ENCODE measurements around the gene GPR17. TPM values are rescaled to one million over a fixed set of nuclear protein-coding genes. Genes with fewer than 3 reads are reported as not detected.

The GPR17 gene
- total RNA-seq, 1 donor from 2014 or later = not detected

DNA sequence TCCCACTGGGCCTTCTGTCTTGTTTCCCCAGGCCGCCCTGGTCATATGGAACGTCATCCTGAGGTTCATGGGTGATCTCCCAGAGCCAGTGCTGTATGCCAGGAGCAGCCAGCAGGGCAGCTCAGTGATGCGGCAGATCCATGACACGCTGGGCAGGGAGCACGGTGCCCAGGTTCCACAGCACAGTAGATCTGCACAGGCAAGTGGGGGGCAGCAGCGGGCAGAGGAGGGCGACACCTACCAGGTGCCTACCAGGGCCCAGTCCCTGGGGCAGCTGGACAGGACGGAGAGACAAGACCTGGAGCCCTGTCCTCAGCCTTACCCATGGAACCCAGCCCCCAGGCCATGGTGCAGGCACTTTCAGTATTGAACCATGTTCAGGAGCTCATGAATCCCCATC is 36.1 kb upstream of the GPR17 start:
- Histone ChIP-seq H3F3A (ENCODE audit: low read depth) (no peaks in the 10 kb centered on the region), H3K4me3 (no peak overlapping the region), H3K27ac (no peak overlapping the region), H3K9ac (no peak overlapping the region), H3K4me1 (no peaks in the 10 kb centered on the region), H3K36me3 (no peaks in the 10 kb centered on the region), H4K20me1 (ENCODE audit: low read depth) (no peaks in the 10 kb centered on the region), H3K27me3 (no peaks in the 10 kb centered on the region), H2AFZ (replicated peaks) (no peak overlapping the region), H3K79me2 (ENCODE audit: low read depth) (no peaks in the 10 kb centered on the region), H3K9me3 (ENCODE audit: low read depth) (peaks cover 7% of the 10 kb centered on the region), H3K4me2 (no peak overlapping the region)
- H3K4me1 Mint-ChIP-seq = no peaks in the 10 kb centered on the region
- TF ChIP-seq, protein P1, sequence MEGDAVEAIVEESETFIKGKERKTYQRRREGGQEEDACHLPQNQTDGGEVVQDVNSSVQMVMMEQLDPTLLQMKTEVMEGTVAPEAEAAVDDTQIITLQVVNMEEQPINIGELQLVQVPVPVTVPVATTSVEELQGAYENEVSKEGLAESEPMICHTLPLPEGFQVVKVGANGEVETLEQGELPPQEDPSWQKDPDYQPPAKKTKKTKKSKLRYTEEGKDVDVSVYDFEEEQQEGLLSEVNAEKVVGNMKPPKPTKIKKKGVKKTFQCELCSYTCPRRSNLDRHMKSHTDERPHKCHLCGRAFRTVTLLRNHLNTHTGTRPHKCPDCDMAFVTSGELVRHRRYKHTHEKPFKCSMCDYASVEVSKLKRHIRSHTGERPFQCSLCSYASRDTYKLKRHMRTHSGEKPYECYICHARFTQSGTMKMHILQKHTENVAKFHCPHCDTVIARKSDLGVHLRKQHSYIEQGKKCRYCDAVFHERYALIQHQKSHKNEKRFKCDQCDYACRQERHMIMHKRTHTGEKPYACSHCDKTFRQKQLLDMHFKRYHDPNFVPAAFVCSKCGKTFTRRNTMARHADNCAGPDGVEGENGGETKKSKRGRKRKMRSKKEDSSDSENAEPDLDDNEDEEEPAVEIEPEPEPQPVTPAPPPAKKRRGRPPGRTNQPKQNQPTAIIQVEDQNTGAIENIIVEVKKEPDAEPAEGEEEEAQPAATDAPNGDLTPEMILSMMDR (IDR thresholded peaks at IDR 0.05) = no peak
- TF ChIP-seq EZH2phosphoT487 (IDR thresholded peaks at IDR 0.05) (no peak), EZH2 (IDR thresholded peaks at IDR 0.05) (no peak)
- DNase-seq (ENCODE audit: low spot score) = no peak
- no peak overlapping the region for H3K27ac Mint-ChIP-seq
- H3K9me3 Mint-ChIP-seq = peaks cover 9% of the 10 kb centered on the region
- no peak overlapping the region for H3K4me3 Mint-ChIP-seq
- no peaks in the 10 kb centered on the region for H3K36me3 Mint-ChIP-seq
- no peaks in the 10 kb centered on the region for H3K27me3 Mint-ChIP-seq (ENCODE audit: insufficient read depth, low read depth)

DNA sequence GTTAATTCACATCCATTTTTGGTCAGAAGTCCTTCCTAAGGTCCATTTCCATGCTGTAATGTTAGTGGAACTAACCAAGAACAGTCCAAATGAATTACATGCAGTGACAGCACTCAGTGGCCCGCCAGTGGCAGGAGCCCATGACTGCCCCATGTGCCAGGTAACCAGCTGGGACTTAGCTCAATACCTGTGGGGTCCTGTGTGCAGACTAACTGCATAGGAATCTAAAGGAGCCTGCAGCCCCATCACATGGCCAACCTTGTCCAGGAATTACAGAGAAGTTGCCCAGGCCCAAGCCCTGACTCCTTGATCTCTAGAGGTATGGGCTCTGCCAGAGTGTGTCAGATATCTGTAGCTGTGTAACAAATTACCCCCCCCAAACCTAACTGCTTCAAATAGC is 35.4 kb upstream of the GPR17 start:
- no peak for DNase-seq (ENCODE audit: low spot score)
- no peak overlapping the region for H3K4me3 ChIP-seq
- H3K27me3 Mint-ChIP-seq (ENCODE audit: insufficient read depth, low read depth) = peaks cover 2% of the 10 kb centered on the region

DNA sequence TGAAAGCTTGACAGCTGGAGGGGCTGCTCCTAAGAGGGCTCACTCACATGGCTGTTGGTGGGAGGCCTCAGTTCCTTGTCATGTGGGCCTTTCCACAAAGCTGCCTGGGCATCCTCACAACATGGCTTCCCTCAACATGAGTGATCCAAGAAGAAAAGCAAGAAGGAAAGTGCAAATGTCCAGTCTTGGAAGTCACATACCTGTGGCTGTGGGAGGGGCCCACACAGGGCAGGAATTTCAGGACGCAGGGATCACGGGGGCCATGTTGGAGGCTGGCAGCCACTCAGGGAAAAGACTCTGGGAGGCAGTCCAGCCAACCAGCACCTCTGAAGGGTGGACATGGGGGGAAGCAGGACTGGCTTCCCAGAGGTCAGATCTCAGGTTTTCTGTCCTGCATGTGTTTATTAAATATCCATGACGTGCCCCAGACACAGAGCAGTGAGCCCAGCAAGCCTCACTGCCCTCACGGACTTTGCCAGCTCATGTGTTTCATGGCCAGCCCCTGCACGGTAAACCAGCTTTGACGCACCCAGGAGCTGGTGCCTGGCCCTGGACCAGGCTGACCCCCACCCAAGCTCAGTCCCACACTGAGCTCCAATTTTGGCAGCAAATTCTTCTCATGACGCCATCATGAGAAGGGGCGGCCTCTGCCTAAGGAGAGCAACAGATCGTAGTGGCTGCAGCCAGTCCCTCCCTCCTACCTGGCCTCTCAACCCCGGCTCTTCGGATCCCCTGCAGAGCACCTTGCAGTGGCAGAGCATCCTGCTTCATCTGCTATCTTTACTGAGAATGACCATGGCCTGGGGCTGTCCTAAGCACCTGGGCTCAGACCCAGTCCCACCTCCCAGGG is 34.7 kb upstream of the GPR17 start:
- H3K36me3 ChIP-seq = no peaks in the 10 kb centered on the region
- peaks cover 7% of the 10 kb centered on the region for H3K9me3 ChIP-seq (ENCODE audit: low read depth)
- no peak for DNase-seq (ENCODE audit: low spot score)
- no peak overlapping the region for H3K27ac ChIP-seq
- H3K4me1 ChIP-seq = peaks cover 7% of the 10 kb centered on the region
- Mint-ChIP-seq H3K4me3 (peak overlapping the region; percentile 46), H3K27me3 (ENCODE audit: insufficient read depth, low read depth) (peaks cover 2% of the 10 kb centered on the region), H3K4me1 (no peaks in the 10 kb centered on the region), H3K36me3 (no peaks in the 10 kb centered on the region), H3K27ac (peak overlapping the region; percentile 57), H3K9me3 (peaks cover 9% of the 10 kb centered on the region)
- H3K27me3 ChIP-seq = no peaks in the 10 kb centered on the region
- H3K4me2 ChIP-seq = no peak overlapping the region
- H3K9ac ChIP-seq = no peak overlapping the region
- H4K20me1 ChIP-seq (ENCODE audit: low read depth) = no peaks in the 10 kb centered on the region
- H3F3A ChIP-seq (ENCODE audit: low read depth) = no peaks in the 10 kb centered on the region
- H3K79me2 ChIP-seq (ENCODE audit: low read depth) = no peaks in the 10 kb centered on the region
- TF ChIP-seq, protein P1 (IDR thresholded peaks at IDR 0.05) = no peak
- TF ChIP-seq EZH2phosphoT487 (IDR thresholded peaks at IDR 0.05) (no peak), EZH2 (IDR thresholded peaks at IDR 0.05) (no peak)
- no peak overlapping the region for H3K4me3 ChIP-seq
- H2AFZ ChIP-seq (replicated peaks) = no peak overlapping the region

More for the DNA sequence above, 35.4 kb upstream of the GPR17 start:
- Histone ChIP-seq H3K79me2 (ENCODE audit: low read depth) (no peaks in the 10 kb centered on the region), H3K36me3 (no peaks in the 10 kb centered on the region), H3K27me3 (no peaks in the 10 kb centered on the region), H3K27ac (no peak overlapping the region), H3K9me3 (ENCODE audit: low read depth) (peaks cover 7% of the 10 kb centered on the region), H3K4me2 (no peak overlapping the region), H2AFZ (replicated peaks) (no peak overlapping the region), H3F3A (ENCODE audit: low read depth) (no peaks in the 10 kb centered on the region), H4K20me1 (ENCODE audit: low read depth) (no peaks in the 10 kb centered on the region), H3K9ac (no peak overlapping the region), H3K4me1 (no peaks in the 10 kb centered on the region)
- no peaks in the 10 kb centered on the region for H3K36me3 Mint-ChIP-seq
- peaks cover 9% of the 10 kb centered on the region for H3K9me3 Mint-ChIP-seq
- H3K4me1 Mint-ChIP-seq = no peaks in the 10 kb centered on the region
- no peak overlapping the region for H3K27ac Mint-ChIP-seq
- no peak overlapping the region for H3K4me3 Mint-ChIP-seq
- no peak for TF ChIP-seq EZH2phosphoT487 (IDR thresholded peaks at IDR 0.05)
- no peak for TF ChIP-seq EZH2 (IDR thresholded peaks at IDR 0.05)
- TF ChIP-seq, protein P1 (IDR thresholded peaks at IDR 0.05) = no peak
